SK-N-MC (cell line): ENCODE measurements around the gene NOB1.

Experiments used
- EZH2 ChIP-seq: fragments of 200-600 bp; sonication (generic); IDR thresholded peaks from one replicate; pipeline ENCODE4 v1.6.1; 2017; ENCODE audit warnings: antibody characterized with exemption
- FOXP2 ChIP-seq: optimal IDR thresholded peaks from 2 replicates; pipeline ENCODE3; 2011; ENCODE audit warnings: mild to moderate bottlenecking, moderate library complexity; ENCODE audit not compliant: insufficient read depth; ENCODE audit errors: extremely low read length, control extremely low read depth
- POLR2AphosphoS5 ChIP-seq: IDR thresholded peaks from 2 replicates; pipeline ENCODE4 v1.6.1; 2012; ENCODE audit warnings: mild to moderate bottlenecking, low read depth, low read length, borderline replicate concordance

DNA sequence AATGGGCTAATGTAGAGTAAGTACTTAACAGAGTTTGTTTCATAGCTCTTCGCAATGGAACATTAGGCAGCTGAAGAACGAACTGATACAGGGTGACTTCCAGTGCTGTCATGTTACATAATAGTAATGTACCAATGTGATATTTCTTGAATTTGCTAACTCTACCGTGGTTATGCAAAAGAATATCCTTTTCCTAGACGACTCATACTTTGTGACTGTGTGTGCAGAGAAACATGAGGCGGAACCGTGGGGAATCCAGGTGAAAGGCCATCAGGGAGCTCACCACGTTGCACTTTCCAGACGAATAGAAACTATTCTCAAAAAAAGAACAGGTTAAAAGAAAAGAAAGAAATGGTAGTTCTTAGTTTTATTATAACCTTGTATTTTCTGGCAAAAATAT lies 13.2 kb downstream of the NOB1 start:
- TF ChIP-seq EZH2 (no peak), POLR2AphosphoS5 (no peak), FOXP2 (no peak)
